GM12875 (cell line): ENCODE measurements around the gene APEH.

Experiments used
- H3K4me3 ChIP-seq: one replicate; pipeline ENCODE4 v1.5.1; 2011; ENCODE audit warnings: low read depth, low read length, control low read depth
- TF ChIP-seq, protein P1 (sequence below): IDR thresholded peaks from 2 replicates; pipeline ENCODE4 v1.5.1; 2011; ENCODE audit warnings: low read depth, mild to moderate bottlenecking, control low read depth, inconsistent platforms, low read length, moderate library complexity, borderline replicate concordance; ENCODE audit not compliant: insufficient read depth

The APEH gene

DNA sequence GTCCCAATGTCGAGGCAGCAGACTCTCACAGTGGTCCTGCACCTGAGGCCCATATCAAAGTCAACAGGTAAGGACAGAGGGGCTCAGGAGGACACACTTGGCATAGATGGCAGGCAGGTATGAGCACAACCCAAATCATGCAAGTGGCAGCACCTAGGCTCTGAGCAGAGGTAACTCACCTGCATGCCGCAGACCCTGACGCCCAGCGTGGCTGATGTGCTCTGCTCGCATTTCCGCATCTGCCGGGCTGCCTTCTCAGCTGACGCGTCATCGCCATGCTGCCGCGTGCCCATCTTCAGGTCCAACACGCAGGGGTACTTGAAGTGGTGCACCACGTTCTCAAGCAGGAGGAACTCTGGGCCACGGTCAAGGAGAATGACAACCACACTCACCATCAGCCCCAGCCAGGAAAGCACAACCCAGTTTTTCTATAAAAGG, 53.8 kb downstream of the APEH start:
- no peak overlapping the region for H3K4me3 ChIP-seq
- TF ChIP-seq, protein P1, sequence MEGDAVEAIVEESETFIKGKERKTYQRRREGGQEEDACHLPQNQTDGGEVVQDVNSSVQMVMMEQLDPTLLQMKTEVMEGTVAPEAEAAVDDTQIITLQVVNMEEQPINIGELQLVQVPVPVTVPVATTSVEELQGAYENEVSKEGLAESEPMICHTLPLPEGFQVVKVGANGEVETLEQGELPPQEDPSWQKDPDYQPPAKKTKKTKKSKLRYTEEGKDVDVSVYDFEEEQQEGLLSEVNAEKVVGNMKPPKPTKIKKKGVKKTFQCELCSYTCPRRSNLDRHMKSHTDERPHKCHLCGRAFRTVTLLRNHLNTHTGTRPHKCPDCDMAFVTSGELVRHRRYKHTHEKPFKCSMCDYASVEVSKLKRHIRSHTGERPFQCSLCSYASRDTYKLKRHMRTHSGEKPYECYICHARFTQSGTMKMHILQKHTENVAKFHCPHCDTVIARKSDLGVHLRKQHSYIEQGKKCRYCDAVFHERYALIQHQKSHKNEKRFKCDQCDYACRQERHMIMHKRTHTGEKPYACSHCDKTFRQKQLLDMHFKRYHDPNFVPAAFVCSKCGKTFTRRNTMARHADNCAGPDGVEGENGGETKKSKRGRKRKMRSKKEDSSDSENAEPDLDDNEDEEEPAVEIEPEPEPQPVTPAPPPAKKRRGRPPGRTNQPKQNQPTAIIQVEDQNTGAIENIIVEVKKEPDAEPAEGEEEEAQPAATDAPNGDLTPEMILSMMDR: no peak

DNA sequence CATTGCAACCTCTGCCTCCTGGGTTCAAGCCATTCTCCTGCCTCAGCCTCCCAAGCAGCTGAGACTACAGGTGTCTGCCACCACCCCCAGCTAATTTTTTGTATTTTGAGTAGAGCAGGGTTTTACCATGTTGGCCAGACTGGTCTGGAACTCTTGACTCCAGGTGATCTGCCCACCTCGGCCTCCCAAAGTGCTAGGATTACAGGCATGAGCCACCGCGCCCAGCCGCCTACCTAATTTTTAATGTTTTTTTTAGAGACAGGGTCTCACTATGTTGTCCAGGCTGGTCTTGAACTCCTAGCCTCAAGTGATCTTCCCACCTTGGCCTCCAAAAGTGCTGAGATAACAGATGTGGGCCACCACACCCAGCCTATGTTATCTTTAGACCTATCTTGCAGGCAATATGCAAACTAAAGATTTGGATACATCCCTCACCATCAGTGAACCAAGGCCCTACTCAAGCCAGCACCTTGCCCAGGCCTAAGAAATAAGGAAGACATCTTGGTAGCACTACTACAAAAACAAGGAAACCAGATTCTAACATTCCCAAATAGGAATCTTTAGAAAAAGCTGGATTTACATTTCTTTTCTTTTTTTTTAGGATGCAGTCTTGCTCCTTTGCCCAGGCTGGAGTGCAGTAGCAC, 55.9 kb downstream of the APEH start:
- H3K4me3 ChIP-seq: no peak overlapping the region
- TF ChIP-seq, protein P1: no peak

DNA sequence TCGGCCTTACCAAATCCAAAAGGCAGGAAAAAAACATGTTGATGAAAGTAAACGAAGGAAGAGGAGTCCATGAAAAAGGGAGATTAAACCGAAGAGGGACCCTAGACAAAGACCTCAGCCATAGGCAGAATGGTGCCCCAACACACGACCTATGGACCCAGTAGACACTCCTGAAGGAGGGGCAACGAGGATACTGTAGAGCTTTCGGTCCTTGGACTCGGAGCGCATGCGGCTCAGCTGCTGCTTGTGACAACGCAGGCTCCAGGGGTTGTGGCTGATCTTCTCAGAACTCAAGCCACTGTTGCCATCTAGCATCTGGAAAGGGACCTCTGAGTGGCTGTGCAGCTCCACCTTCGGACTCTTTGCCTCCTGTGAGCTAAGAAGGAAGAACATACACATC, 58.4 kb downstream of the APEH start:
- TF ChIP-seq, protein P1: no peak
- no peak overlapping the region for H3K4me3 ChIP-seq

DNA sequence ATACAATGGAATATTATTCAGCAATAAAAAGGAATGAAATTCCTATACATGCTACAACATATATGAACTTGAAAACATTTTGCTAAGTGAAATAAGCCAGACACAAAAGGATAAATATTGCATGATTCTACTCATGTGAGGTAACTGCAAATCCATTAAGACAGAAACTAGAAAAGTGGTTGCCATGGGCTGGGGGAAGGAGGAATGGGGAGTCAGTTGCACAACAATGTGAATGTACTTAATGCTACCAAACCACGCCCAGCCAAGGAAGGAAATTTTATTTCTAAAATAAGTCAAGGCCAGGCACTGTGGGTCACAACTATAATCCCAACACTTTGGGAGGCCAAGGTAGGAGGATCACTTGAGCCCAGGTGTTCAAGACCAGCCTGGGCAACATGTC, 59.4 kb downstream of the APEH start:
- TF ChIP-seq, protein P1: no peak
- H3K4me3 ChIP-seq: no peak overlapping the region
